ENCODE data around the gene TM4SF5.

GRCh38 chr17:4800462-4801196 lies 28.9 kb downstream of the TM4SF5 start:
- TF ChIP-seq CEBPB (IDR thresholded peaks at IDR 0.05; ENCODE audit: low read depth): no peak
- no peak for TF ChIP-seq REST (IDR thresholded peaks at IDR 0.05; ENCODE audit: low read depth)
- TF ChIP-seq POLR2AphosphoS5 (IDR thresholded peaks at IDR 0.05; ENCODE audit: low read depth, low read length): no peak
- TF ChIP-seq CTCF (IDR thresholded peaks at IDR 0.05 in 2 of 3, conservative IDR thresholded peaks at IDR 0.05 in 1 of 3; ENCODE audit: borderline replicate concordance in 1 of 3, insufficient read depth in 1 of 3, low read depth in 2 of 3, low read length in 2 of 3): no peak
